ENCODE data around the gene SEZ6L. TPM values are rescaled to one million over a fixed set of nuclear protein-coding genes. Genes with fewer than 3 reads are reported as not detected.
A peak's percentile ranks its signal among the peaks of the same experiment; 100 is the strongest.

The SEZ6L gene
- total RNA-seq, 2 experiments from 2014 or later = 0.05 TPM; not detected in 1

DNA sequence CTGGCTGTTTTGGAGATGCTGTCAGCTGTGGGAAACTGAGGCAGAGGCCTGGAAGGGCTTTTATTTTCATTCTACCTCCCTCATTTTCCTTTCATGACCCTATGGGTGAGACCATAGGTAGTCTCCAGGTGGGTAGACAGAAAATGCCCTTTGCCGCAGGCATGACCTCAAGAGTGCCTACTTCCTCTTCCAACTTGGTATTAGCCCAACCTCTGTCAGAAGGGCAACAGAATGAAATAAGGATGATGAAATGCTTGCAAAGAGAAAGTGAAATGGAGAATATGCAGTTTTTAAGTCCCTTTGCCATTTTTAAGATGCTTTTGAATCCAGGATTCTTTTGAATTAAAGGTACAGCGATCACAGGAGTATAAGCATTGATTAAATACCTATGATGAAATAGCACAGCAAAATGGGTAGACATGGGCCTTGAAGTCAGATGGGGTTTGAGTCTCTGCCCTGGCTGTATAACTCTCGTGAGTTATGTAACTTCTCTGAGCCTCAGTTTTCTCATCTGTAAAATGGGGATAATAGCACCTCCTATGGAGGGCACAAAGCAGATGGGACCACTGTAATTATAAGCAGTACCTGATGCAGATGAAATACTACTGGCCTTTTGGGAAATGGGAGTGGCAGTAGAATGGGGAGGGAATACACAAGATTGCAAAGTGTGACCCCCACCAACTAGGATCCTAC, 263.5 kb downstream of the SEZ6L start:
- Mint-ChIP-seq H3K36me3 (ENCODE audit: low read depth) (peaks cover 17% of the 10 kb centered on the region), H3K27ac (no peak overlapping the region), H3K4me3 (peak overlapping the region; percentile 18), H3K4me1 (ENCODE audit: low read depth) (peaks cover 44% of the 10 kb centered on the region), H3K27me3 (no peaks in the 10 kb centered on the region), H3K9me3 (no peaks in the 10 kb centered on the region)
- ATAC-seq (ENCODE audit: poor library complexity) = no peak
- Histone ChIP-seq H3K36me3 (ENCODE audit: insufficient read depth, low read length) (peaks cover 22% of the 10 kb centered on the region), H3K4me3 (ENCODE audit: low read length) (no peak overlapping the region), H3K9me3 (ENCODE audit: control insufficient read depth in 1 of 2, insufficient read depth in 1 of 2, low read length in 2 of 2) (no peaks in the 10 kb centered on the region), H3K4me1 (ENCODE audit: insufficient read depth, low read length) (peaks cover 41% of the 10 kb centered on the region), H3K27me3 (ENCODE audit: control insufficient read depth in 1 of 2, insufficient read depth in 2 of 2, low read length in 2 of 2) (no peaks in the 10 kb centered on the region), H3K27ac (ENCODE audit: low read depth in 1 of 2, low read length in 2 of 2) (no peak overlapping the region)
- POLR2A ChIA-PET = no interaction called here
- CTCF ChIA-PET = no interaction called here
- DNase-seq = peak in 3 of 14 experiments; percentile 13 to 29 (median 27)
- TF ChIP-seq, protein P1, sequence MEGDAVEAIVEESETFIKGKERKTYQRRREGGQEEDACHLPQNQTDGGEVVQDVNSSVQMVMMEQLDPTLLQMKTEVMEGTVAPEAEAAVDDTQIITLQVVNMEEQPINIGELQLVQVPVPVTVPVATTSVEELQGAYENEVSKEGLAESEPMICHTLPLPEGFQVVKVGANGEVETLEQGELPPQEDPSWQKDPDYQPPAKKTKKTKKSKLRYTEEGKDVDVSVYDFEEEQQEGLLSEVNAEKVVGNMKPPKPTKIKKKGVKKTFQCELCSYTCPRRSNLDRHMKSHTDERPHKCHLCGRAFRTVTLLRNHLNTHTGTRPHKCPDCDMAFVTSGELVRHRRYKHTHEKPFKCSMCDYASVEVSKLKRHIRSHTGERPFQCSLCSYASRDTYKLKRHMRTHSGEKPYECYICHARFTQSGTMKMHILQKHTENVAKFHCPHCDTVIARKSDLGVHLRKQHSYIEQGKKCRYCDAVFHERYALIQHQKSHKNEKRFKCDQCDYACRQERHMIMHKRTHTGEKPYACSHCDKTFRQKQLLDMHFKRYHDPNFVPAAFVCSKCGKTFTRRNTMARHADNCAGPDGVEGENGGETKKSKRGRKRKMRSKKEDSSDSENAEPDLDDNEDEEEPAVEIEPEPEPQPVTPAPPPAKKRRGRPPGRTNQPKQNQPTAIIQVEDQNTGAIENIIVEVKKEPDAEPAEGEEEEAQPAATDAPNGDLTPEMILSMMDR (IDR thresholded peaks at IDR 0.05) = no peak
- intact Hi-C loops (cut with DNase I, micrococcal nuclease) = loop anchor here in 1 of 2 experiments (5.0 kb wide), 1 partner anchor 1880 kb away; no protein-coding TSS in a partner anchor

Measured in CD4-positive, alpha-beta T cell (primary cell).